Eye (tissue), 1 donor: Measurements from ENCODE around the gene MACF1.
"Not testable (repeated sequence)": the region's sequence is repeated elsewhere in the genome, so short reads cannot be mapped to it uniquely, and the experiment has no call there.

Source experiments
- DNase-seq: peaks from one replicate; pipeline ENCODE4 v3.0.0-alpha.2; 2015

The MACF1 gene

DNA sequence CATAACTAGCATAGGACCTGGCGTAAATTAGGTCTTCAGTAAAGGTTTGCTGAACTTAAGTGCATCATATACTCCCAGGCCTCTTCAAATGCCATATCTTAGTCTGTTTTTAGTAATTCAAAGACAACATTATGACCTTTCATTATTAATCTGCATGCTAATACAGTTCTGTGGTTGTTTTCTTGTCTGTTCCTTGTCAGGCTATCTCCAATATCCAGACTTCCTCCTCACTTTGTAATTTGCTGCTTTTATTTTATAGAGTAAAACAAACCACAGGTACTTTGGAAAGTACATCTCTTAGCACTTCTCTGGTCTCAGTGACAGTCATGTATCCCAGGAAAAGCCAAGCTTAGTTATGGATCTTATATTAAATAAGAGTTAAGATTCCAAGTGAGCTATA is 221.9 kb downstream of the MACF1 start:
- DNase-seq: no peak

DNA sequence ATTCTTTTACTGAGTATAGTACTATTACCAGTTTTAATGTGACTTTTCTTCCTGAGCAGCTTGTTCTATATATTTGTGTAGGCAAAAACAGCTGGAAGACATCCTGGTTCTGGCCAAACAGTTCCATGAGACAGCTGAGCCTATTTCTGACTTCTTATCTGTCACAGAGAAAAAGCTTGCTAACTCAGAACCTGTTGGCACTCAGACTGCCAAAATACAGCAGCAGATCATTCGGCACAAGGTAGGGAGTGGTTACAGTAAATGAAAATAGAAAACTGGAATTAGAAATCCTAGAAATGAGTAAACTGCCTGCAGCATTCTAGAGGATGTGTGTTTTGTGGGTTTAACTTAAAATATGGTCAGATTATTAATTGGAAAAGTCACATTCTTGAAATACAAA is 222.9 kb downstream of the MACF1 start:
- DNase-seq: no peak

DNA sequence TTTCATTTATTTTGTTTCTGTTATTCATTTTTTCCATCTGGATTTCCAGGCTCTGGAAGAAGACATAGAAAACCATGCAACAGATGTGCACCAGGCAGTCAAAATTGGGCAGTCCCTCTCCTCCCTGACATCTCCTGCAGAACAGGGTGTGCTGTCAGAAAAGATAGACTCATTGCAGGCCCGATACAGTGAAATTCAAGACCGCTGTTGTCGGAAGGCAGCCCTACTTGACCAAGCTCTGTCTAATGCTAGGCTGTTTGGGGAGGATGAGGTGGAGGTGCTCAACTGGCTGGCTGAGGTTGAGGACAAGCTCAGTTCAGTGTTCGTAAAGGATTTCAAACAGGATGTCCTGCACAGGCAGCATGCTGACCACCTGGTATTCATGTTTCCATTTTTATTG is 223.4 kb downstream of the MACF1 start:
- no peak for DNase-seq

DNA sequence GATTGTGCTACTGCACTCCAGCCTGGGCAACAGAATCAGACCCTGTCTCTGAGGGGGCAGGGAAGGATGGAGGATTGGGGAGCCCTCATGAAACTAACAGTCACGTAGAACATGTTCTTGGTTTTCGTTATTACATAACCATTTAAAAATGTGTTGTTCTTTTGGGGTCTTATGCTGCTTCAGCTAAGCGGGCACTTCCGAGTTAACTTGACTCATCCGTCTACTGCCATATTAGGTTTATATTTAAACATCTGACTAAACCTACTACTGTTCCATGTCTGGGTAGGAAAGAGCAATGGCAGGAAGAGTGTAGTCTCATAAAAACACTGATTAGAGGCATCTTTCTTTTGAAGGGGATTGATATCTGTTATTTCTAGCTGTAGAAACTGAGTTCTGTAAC is 227.4 kb downstream of the MACF1 start:
- DNase-seq: no peak

DNA sequence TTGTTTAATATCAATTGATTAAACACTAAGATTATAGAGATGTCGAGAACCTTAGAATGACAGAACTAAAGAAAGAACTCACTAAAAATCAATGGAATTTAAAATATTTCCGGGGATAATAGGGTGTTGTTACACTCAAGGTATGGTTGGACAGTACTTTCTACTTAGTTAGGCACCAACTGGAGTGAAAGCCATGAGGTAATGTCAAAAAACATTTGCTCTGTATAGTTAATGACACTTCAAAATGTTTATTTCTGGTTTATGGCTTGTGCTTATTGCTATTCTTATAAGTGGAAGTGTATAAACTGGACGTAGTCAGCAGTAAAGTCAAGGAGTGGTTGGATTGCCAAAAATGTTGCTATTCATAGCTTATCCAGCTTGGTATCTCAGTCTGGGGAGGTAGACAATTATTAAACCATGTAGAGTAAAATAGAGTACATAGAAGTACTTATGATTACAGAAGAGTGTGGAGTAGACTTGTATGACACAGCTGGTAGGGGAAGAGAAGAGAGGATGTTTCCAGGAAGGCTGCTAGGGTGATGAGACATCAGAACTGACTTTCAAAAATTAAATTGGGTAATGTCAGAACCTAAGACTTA is 230.4 kb downstream of the MACF1 start:
- no peak for DNase-seq

DNA sequence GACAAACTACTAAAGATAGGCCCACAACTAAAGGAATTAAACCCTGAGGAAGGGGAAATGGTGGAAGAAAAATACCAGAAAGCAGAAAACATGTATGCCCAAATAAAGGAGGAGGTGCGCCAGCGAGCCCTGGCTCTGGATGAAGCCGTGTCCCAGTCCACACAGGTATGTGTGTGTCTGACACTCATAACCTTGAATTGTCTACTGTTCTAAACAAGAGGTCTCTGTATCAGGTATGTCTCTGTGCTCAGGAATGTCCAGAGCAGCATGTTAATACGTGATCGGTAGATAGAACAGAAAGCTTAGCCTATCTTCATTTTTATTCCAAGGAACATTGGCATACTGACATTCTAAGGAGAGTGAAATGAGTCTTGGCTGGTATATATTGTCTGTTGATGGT is 231.1 kb downstream of the MACF1 start:
- no peak for DNase-seq

DNA sequence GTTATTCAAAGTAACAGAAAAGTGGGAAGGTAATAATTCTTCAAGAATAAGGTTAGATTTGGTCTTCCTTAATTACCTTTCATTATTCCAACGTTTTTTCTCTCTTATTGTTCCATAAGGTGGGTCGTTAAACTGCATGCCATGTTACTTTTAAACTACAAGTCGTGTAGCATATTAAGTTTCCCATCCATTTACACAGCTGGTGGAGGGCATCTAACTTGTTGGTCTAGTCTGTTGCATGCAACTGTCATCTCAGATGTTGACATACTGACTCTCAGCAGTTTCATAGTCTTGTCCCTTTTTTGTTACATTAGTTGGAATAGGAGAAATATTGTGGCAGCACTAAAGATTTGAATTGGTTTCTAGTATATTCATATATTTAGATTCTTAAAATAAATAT is 232.3 kb downstream of the MACF1 start:
- no peak for DNase-seq

DNA sequence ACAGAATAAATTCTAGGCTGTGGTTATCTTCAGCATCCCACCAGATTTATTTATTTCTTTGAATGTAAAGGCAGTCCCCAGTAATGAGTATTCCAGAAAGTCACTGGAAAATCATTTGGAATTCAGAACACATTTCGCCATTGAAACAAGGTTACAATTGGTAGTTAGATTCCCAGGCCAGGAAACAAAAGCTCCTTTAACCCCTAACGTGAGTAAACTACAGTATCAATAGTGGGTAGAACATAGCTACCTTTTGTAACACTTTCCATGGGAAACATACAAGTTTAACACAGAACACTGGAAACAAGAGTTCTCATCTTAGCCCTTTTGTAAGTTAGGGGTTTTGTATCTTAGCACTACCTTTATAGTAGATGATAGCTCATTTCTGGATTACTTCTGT is 233.5 kb downstream of the MACF1 start:
- DNase-seq: no peak

DNA sequence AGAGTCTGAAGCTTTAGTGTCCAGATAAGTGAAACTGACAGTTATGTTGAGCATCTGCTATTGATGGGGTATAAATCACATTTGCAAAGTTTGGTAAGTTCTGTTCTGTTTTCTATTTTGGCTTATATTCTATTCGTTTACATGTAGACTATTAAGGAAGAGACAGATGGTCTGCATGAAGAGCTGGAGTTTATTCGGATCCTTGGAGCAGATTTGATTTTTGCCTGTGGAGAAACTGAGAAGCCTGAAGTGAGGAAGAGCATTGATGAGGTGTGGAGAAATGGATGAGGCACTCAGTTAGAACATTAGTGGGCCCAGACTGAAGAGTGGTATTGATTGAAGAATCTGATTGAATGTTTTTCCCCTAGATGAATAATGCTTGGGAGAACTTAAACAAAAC is 236.4 kb downstream of the MACF1 start:
- no peak for DNase-seq

DNA sequence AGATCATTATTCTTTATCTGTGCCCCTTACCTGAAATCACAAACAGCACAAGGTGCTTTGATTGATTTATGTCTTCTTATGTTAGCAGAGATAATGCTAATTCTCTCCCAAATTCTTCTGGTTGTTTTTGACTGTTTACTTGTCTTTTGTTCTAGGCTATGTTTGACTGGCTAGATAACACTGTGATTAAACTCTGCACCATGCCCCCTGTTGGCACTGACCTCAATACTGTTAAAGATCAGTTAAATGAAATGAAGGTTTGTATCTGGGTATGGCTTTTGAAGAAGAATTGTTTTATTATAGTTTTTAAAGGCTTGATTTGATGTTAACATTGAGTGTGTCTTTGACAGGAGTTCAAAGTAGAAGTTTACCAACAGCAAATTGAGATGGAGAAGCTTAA is 237.3 kb downstream of the MACF1 start:
- DNase-seq: no peak

DNA sequence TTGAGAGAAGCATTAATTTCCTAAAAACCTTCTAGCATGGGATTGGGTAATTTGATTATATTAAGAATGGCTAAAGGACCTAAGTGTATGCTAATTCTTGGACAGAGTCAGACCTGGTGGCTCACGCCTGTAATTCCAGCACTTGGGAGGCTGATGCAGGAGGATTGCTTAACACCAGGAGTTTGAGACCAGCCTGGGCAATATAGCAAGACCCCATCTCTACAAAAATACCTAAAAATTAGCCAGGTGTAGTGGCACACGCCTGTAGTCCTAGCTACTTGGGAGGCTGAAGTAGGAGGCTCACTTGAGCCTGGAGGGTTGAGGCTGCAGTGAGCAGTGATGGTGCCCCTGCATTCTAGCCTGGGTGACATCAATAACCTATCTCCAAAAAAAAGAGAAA is 241.1 kb downstream of the MACF1 start:
- no peak for DNase-seq

DNA sequence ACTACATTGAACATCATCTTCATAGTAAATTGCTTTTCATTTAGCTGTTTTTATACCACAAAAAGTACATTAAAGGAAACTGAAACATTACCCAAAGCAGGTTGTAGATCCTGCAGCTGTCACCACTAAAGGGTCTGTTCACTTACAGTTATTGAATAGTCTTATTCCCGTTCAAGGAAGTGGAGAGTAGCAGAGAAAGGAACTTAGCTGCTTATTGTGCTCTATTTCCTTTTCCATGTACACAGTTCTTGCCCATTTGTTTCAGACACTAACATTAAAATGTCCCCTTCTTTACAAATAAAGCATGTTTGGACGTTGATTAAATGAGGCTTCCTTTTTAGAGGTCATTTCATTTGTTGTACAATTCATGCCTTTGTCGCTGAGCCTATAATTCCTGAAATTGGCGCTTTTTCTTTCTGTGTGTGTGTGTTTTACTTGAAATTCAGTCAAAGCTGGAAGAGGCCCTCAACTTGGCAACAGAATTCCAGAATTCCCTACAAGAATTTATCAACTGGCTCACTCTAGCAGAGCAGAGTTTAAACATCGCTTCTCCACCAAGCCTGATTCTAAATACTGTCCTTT is 242.6 kb downstream of the MACF1 start:
- no peak for DNase-seq

DNA sequence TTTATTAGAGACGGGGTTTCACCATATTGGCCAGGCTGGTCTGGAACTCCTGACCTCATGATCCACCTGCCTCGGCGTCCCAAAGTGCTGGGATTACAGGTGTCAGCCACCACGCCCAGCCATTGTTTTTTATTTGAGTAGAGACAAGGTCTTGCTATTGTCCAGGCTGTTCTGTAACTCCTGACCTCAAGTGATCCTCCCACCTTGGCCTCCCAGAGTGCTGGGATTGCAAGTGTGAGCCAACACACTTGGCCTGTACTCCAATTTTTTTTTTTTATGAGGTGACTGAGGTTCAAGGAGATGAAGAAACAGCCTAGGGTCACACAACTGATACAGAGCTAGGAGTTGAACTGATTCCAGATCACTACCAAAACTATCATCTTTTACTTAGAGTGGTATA is 245.5 kb downstream of the MACF1 start:
- not testable (repeated sequence) for DNase-seq

DNA sequence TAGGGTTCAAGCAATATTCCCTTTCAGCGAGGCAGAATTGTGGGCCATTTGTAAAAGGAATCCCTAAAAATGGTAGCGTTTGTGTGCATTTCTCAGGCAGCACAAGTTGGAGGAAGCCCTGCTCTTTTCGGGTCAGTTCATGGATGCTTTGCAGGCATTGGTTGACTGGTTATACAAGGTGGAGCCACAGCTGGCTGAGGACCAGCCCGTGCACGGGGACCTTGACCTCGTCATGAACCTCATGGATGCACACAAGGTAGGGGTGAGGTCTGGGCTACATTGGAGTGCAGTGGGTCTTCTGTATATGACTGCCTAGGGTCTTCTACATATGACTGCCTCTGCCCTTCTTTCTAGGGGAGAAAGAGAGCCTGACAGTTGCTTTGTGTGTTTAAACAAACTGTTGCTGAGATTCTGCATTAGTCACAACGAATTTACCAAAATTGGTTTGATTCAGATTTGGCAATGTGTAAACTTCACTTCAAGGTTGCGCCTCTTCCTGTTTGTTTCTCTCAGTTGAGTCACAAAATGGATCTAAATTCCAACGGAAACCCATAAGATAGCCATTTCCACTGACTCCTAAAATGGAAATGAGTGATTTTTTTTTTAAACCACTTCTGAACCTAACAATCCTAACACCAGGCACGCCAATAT is 246.6 kb downstream of the MACF1 start:
- DNase-seq: no peak

DNA sequence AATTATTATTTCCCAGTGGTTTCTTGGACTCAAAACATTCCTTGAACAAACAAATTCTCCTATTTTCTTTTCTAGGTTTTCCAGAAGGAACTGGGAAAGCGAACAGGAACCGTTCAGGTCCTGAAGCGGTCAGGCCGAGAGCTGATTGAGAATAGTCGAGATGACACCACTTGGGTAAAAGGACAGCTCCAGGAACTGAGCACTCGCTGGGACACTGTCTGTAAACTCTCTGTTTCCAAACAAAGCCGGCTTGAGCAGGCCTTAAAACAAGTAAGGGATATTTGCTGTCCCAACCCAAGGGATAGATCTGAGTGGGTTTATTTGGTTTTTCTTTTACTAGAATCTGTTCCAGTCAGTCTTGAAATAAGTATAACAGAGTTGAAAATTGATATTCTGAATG is 247.6 kb downstream of the MACF1 start:
- DNase-seq: no peak

DNA sequence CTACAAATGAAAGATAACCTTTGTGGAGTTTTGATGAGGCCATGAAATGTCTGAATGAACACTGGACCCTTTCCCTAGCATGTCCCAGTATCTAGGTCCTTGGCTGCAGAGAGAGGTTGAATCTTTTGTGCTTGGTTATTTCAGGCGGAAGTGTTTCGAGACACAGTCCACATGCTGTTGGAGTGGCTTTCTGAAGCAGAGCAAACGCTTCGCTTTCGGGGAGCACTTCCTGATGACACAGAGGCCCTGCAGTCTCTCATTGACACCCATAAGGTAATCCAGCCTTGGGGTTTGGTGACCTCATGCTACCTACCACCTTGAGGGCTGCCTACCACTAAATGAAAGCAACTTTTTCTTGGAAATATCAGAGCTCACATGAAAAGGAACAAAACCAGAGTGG is 248.0 kb downstream of the MACF1 start:
- no peak for DNase-seq

DNA sequence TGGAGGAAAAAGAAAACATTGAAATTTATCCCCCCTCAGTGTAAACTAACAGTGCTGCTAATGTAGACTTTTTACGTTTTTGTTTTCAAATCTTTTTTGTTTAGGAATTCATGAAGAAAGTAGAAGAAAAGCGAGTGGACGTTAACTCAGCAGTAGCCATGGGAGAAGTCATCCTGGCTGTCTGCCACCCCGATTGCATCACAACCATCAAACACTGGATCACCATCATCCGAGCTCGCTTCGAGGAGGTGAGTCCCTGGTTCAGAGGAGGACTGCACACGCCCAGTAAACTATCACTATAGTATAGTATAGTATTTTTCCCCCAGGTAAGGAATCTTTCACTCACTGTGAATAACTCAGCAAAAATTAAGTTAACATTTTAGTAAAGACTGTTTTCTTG is 249.1 kb downstream of the MACF1 start:
- DNase-seq: no peak

DNA sequence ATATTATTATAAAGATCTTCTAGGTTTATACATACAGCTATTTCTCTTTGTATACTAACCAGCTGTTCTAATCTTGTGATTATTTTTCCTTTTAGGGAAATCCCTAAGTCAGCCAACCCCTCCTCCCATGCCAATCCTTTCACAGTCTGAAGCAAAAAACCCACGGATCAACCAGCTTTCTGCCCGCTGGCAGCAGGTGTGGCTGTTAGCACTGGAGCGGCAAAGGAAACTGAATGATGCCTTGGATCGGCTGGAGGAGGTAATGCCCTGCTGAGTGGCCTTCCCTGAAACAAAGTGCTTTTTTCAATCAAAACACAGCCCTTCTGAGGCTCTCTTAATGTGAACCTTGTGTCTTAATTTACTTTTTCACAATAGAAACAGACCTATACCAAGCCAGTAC is 254.5 kb downstream of the MACF1 start:
- DNase-seq: no peak

DNA sequence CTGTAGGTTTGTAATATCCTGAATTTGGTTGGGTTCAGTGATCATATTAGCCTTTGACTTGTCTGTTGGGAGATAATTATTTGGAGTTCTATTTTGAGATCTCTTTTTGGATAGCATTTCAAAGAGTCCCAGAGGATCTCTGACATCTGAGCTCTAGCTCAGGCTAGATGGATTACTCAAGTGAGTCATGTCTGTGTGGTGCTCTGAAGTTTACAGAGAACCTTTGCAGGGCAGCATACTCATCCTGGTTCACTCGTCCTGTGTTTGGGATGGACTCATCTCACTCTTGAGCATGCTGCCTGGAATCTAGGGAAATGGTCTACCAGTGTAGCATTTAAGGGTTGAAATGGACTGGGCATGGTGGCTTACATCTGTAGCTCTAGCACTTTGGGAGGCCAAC is 257.6 kb downstream of the MACF1 start:
- DNase-seq: no peak

DNA sequence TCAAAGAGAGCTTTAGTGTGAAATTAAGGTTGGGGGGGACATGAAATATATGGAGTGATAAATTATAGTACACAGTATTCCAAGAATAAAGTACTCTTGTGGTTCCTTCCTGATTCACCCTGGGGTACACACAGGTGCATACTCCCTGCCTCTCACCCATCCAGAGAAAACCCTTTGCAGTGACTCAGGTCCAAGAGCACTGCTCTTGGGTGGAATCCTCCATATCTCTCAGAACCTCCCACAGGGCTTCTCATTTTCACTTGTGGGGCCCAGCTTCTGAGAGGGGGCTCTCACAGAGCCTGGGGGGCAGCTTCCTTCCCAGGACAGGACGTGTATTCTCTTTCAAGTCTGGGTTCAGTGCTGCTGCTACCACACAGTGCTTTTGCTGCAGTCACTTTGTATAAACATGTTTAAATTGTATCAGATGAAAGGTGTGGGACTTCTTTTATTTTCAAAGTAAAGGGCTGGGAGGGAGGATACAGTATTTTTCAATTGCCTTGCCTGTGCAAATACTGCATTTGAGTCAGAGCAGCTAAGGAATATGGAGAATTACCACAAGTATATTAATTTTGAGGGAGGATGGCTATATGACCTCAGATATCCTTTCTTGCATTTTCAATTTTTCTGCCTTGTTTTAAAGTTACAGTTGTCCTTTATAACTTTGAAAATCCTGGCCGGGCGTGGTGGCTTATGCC is 262.1 kb downstream of the MACF1 start:
- no peak for DNase-seq

DNA sequence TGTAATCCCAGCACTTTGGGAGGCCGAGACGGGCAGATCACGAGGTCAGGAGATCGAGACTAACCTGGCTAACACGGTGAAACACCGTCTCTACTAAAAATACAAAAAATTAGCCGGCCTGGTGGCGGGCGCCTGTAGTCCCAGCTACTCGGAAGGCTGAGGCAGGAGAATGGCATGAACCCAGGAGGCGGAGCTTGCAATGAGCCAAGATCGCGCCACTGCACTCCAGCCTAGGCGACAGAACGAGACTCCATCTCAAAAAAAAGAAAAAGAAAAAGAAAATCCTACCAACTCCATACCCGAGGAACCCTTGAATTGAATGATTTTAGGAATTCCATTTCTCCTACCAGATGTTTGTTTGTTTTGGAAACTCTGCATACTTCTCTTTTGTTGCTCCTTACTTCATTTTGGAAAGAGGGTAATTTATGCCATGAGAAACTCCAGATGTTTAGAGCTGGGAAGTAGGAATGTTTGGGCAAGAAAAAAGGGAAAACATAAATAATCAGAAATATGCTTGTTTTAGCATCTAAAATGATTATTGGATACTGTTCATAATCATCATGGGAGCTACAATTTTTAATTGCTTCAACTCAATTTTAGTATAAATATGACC is 262.7 kb downstream of the MACF1 start:
- peak; percentile 13 for DNase-seq

DNA sequence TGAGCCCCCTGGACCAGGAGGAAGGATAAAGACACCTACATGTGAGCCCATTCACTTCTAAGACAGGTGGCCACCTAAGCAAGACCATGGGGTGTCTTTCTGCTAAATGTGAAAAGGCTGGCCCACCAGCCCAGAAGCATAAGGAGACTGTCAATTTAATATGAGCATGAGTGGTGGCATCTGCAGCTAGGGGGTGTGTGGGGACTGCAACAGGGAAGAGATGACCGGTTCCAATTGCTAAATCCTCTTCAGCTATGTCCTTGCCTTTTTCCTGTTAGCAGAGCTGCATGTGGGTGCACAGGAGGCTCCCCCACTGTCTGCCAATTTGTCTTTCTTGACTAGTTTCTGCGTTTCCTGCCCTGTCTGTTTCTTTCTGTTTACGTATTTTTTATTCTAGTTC is 264.7 kb downstream of the MACF1 start:
- no peak for DNase-seq

DNA sequence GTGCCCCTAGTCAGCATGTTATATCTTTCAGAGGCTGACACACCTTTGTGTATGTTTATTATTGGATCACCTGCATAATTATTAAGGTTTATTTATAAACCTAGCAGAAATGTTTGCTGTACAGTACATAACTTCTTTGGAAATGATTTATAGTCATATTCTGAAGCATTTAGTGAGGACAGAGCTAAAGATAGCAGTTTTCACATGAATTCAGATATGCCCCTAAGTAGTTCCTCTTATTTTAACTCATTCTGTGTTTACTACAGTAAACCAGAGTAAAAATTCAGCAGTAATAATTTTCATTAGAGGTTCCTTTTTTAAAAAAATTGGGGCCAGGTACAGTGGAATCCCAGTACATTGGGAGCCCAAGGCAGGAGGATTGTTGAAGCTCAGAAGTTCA is 265.5 kb downstream of the MACF1 start:
- DNase-seq: no peak

DNA sequence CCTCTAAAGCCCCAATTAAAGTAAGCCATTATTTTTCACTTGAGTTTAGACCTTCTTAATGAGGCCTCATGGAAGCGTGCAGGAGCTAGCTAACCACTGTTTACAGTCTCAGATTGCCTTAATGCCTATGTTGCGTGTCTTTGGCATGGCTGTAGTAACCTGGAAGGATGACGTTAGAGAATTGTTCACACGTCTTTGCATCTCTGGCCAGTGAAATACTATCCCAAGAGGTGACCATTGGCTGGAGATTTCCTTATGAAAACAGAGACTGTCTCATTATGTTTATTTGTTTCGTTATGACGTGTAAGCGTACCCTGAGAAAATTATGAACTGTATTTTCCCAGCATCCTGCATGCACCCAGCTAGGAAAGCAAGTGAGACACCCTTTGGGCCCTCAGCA is 268.3 kb downstream of the MACF1 start:
- DNase-seq: no peak
